Stimulated activated naive CD8-positive, alpha-beta T cell treated with anti-CD3 and anti-CD28 coated beads, Interleukin-15, amount 100 ng/mL, for 72 hours (primary cell): ENCODE results near the gene KCNC2.

Experiments
- ATAC-seq: fragments of 150-1000 bp; cut with Tn5 transposase; 2 replicates; pipeline ENCODE4 v1.10.0; 2021; ENCODE audit warnings: mild to moderate bottlenecking, moderate library complexity
- DNase-seq, 2 donors: peaks; one replicate each; pipeline ENCODE4 v3.0.0; 2021 to 2022
- H3K27ac Mint-ChIP-seq, 2 donors: one replicate each; pipeline ENCODE4 v1.8.0; 2022; ENCODE audit warnings: mild to moderate bottlenecking in 2 of 2, mixed read lengths in 2 of 2, moderate library complexity in 2 of 2
- H3K27me3 Mint-ChIP-seq: one replicate; pipeline ENCODE4 v1.8.0; 2022; ENCODE audit warnings: mixed read lengths
- H3K4me1 Mint-ChIP-seq: one replicate; pipeline ENCODE4 v1.8.0; 2022; ENCODE audit warnings: mild to moderate bottlenecking, mixed read lengths
- H3K4me3 Mint-ChIP-seq, 2 donors: one replicate each; pipeline ENCODE4 v1.8.0; 2022; ENCODE audit warnings: mild to moderate bottlenecking in 2 of 2, mixed read lengths in 2 of 2, moderate library complexity in 1 of 2
- H3K9me3 Mint-ChIP-seq, 2 donors: one replicate each; pipeline ENCODE4 v1.8.0; 2022; ENCODE audit warnings: mixed read lengths in 2 of 2

KCNC2 gene

GRCh38 chr12:75120311-75120711 is 89.3 kb downstream of the KCNC2 start:
- no peaks in the 10 kb centered on the region for H3K27me3 Mint-ChIP-seq
- no peak for DNase-seq
- no peaks in the 10 kb centered on the region for H3K4me1 Mint-ChIP-seq
- no peak overlapping the region for H3K4me3 Mint-ChIP-seq
- H3K9me3 Mint-ChIP-seq: peaks cover 0 to under 1% of the 10 kb centered on the region in 2 donors
- no peak overlapping the region for H3K27ac Mint-ChIP-seq
- no peak for ATAC-seq

- DNase-seq (no peak), ATAC-seq (no peak)
- Mint-ChIP-seq H3K27ac (no peak overlapping the region), H3K4me3 (no peak overlapping the region), H3K27me3 (no peaks in the 10 kb centered on the region), H3K9me3 (peaks cover 0 to 4% of the 10 kb centered on the region in 2 donors), H3K4me1 (no peaks in the 10 kb centered on the region)
Measured at GRCh38 chr12:75116646-75117198, 92.9 kb downstream of the KCNC2 start.

DNA sequence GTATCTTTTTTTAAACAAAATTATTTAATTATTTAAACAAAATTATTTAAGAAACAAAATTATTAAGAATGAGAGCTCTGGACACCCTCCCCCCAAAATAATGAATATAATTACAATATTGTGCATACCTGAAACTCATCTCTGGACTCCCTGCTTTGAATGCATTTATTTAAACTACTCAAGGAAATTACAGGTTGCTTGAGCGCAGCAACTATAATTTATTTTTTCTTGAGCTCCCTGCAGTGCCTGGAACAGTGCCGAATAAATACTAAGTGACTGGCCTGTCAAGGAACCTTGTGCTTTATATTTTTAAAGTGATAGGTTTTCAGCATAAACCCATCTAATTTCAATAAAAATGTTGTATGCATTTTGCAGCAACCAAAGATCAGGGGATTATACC is 93.9 kb downstream of the KCNC2 start:
- no peak for DNase-seq
- Mint-ChIP-seq H3K27me3 (no peaks in the 10 kb centered on the region), H3K9me3 (peaks cover 0 to 4% of the 10 kb centered on the region in 2 donors), H3K27ac (no peak overlapping the region), H3K4me1 (no peaks in the 10 kb centered on the region), H3K4me3 (no peak overlapping the region)
- no peak for ATAC-seq

DNA sequence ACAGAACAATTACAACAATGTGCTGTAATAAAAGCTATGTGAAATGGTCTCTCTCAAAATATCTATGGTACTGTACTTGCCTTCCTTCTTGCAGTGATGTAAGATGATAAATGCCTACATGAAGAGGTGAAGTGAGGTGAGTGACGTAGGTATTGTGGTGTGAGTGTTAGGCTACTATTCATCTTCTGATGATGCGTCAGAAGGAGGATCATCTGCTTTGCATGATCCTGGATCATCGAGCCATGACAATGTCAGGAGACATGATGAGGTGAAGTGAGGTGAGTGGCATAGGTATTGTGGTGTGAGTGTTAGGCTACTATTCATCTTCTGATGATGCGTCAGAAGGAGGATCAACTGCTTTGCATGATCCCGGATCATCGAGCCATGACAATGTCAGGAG is 105.8 kb downstream of the KCNC2 start:
- H3K4me1 Mint-ChIP-seq: no peaks in the 10 kb centered on the region
- no peak for DNase-seq
- H3K27ac Mint-ChIP-seq: no peak overlapping the region
- H3K9me3 Mint-ChIP-seq: no peaks in the 10 kb centered on the region
- no peak overlapping the region for H3K4me3 Mint-ChIP-seq
- no peaks in the 10 kb centered on the region for H3K27me3 Mint-ChIP-seq
- no peak for ATAC-seq

DNA sequence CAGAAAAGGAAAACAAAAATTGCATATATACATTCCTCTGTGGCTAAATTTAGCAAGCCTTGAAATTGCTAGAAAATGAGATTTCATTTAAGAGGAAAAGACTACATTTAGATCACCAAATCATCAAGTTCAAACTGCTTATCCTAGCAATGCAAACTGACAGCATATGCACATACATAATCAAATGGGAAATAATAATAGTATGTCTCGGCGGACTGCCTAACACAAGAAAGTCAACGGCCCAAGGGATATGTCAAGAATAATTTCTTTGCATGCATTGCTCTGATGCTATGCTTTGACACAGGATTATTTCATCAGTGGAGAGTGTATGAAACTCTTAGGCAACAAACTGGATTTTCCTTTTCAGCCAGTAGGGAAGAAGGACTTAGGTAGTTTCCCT is 107.9 kb downstream of the KCNC2 start:
- no peak overlapping the region for H3K27ac Mint-ChIP-seq
- ATAC-seq (no peak), DNase-seq (no peak)
- H3K9me3 Mint-ChIP-seq: no peaks in the 10 kb centered on the region
- no peaks in the 10 kb centered on the region for H3K27me3 Mint-ChIP-seq
- H3K4me1 Mint-ChIP-seq: no peaks in the 10 kb centered on the region
- H3K4me3 Mint-ChIP-seq: no peak overlapping the region

DNA sequence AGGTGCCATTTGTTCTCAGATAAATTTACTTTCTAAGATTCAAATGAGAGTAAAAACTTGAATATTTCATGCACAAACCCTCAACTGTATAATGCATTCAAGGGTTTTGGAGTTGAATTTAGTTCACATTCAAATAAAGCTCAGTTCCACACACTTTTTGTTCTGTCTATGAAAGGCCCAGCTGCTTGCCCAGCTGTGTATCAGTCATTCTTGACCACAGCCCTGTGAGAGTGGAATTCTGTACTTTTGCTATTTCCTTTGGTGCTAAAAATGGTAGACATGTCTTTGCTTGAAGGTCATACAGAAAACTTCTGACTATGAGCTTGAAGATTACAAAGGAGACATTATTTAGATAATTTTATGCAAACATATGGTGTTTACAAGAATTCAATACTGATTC is 110.4 kb downstream of the KCNC2 start:
- Mint-ChIP-seq H3K9me3 (no peaks in the 10 kb centered on the region), H3K27me3 (peaks cover 9% of the 10 kb centered on the region), H3K4me1 (no peaks in the 10 kb centered on the region), H3K4me3 (no peak overlapping the region), H3K27ac (no peak overlapping the region)
- ATAC-seq (no peak), DNase-seq (no peak)

- Mint-ChIP-seq H3K4me1 (no peaks in the 10 kb centered on the region), H3K27me3 (peaks cover 9% of the 10 kb centered on the region), H3K9me3 (no peaks in the 10 kb centered on the region), H3K4me3 (no peak overlapping the region), H3K27ac (no peak overlapping the region)
- DNase-seq (no peak), ATAC-seq (peak; percentile 56)
Measured at GRCh38 chr12:75097003-75097402, 112.6 kb downstream of the KCNC2 start.

GRCh38 chr12:75087654-75088053 is 122.0 kb downstream of the KCNC2 start:
- H3K4me1 Mint-ChIP-seq: no peaks in the 10 kb centered on the region
- ATAC-seq (no peak), DNase-seq (no peak)
- H3K9me3 Mint-ChIP-seq: peaks cover 0 to 4% of the 10 kb centered on the region in 2 donors
- H3K4me3 Mint-ChIP-seq: no peak overlapping the region
- no peak overlapping the region for H3K27ac Mint-ChIP-seq
- H3K27me3 Mint-ChIP-seq: no peaks in the 10 kb centered on the region

DNA sequence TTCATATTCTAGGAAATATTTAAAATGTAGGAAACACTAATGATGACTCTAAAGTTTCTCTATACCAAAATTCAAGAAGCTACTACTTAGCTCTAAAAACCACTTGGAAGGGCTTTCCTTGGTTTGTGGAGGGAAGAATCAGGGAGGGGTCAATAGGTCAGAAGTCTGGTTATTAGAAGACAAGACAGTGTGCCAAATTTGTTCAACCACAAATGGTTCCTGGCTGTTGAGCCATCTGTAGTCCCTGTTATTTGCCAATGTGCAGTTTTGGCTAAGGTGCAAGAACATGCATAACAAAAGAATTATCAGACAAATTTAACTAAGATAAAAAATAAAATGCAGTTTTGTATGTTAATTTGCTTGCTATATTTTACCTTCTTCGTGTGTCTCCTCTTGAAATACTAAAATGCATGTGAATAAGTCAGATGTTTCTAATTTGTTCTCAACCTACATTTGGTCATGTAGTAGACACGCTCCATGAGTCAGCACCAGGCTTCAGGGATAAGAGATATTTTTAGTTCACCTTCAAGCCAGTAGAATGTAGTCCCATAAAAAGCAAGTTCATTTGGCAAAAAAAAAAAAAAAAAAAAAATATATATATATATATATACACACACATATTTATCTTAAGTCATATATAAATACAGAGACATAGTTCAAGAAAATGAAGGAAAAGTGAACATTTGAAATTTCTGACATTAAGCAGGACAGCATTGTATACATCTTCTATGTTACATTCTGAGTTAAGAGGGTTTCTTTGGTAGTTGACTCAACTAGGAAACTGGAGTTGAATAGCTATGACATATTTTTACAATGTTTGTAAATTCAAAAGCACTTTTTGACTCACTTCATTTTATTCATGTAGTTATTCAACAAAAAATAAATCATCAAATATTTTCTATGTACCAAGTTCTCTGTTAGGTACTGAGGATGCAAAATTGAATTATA is 123.3 kb downstream of the KCNC2 start:
- Mint-ChIP-seq H3K4me1 (no peaks in the 10 kb centered on the region), H3K4me3 (no peak overlapping the region), H3K27me3 (no peaks in the 10 kb centered on the region), H3K27ac (no peak overlapping the region), H3K9me3 (peaks cover 0 to 4% of the 10 kb centered on the region in 2 donors)
- DNase-seq (no peak), ATAC-seq (no peak)

GRCh38 chr12:75081305-75081704 is 128.3 kb downstream of the KCNC2 start:
- peaks cover 0 to 4% of the 10 kb centered on the region in 2 donors for H3K9me3 Mint-ChIP-seq
- no peaks in the 10 kb centered on the region for H3K4me1 Mint-ChIP-seq
- DNase-seq: no peak
- no peak for ATAC-seq
- no peak overlapping the region for H3K4me3 Mint-ChIP-seq
- H3K27me3 Mint-ChIP-seq: no peaks in the 10 kb centered on the region
- H3K27ac Mint-ChIP-seq: no peak overlapping the region

DNA sequence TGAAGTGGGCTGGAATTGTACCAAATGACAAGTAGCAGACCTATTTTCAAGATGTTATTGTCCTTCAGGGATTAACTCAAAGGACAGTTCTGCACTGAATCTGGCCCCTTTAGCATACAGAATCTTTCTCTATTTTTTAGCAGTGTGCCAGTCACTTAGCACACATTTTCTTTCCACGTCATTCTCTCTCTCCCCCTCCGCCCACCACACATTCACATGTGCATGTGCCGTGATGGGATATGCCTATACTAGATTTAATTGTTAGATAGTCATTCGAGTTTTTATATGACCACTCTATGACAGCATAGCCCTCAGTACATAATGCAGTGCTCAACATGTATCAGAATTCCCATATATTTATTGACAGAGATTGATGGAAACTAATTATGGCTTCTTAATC is 129.1 kb downstream of the KCNC2 start:
- ATAC-seq: no peak
- Mint-ChIP-seq H3K4me3 (no peak overlapping the region), H3K27ac (no peak overlapping the region)

GRCh38 chr12:75065482-75065881 is 144.2 kb downstream of the KCNC2 start:
- no peaks in the 10 kb centered on the region for H3K4me1 Mint-ChIP-seq
- ATAC-seq (no peak), DNase-seq (no peak)
- H3K9me3 Mint-ChIP-seq: no peaks in the 10 kb centered on the region
- no peak overlapping the region for H3K27ac Mint-ChIP-seq
- H3K27me3 Mint-ChIP-seq: no peaks in the 10 kb centered on the region
- no peak overlapping the region for H3K4me3 Mint-ChIP-seq

More for the DNA sequence above, 129.1 kb downstream of the KCNC2 start:
- H3K9me3 Mint-ChIP-seq: peaks cover 0 to 4% of the 10 kb centered on the region in 2 donors
- no peaks in the 10 kb centered on the region for H3K27me3 Mint-ChIP-seq
- no peaks in the 10 kb centered on the region for H3K4me1 Mint-ChIP-seq
- no peak for DNase-seq

DNA sequence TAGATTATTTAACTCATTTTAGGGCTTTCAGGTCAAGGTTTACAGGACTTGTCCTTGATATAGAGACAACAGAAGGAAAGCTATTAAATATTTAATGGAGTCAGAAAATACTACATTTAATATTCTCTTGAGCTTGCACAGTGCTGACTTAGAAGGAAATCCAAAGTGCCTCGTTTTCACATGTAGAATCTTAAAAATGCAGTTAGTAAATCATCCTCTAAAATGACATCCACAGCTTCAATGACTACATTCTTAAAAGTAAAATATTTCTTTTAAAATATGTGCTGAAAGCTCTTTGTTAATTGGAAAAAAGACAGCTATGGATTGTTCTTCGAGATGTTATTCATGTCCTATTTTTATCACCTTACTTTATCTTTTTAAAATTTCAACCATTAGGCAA is 146.9 kb downstream of the KCNC2 start:
- Mint-ChIP-seq H3K27me3 (no peaks in the 10 kb centered on the region), H3K4me1 (no peaks in the 10 kb centered on the region), H3K27ac (no peak overlapping the region), H3K4me3 (no peak overlapping the region), H3K9me3 (no peaks in the 10 kb centered on the region)
- ATAC-seq (no peak), DNase-seq (no peak)

DNA sequence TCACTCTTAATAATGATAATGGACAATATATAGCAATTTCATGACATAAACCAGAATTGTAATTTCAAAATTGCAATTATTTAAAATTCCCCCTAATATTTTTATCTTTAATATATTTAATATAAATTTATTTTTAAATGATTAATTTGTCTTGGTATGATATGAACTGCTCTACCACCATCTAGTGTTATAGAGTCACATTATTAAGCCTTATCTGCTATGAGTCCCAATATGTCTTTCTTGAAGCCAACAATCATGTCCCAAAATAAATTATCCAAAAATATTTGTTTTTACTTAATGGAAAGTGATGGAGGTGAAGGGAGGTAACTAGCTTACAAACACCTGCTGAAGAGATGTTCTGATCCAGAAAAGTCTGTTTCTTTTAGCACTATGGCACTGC is 151.4 kb downstream of the KCNC2 start:
- ATAC-seq: no peak
- Mint-ChIP-seq H3K9me3 (no peaks in the 10 kb centered on the region), H3K27me3 (peaks cover 8% of the 10 kb centered on the region), H3K4me3 (no peak overlapping the region), H3K27ac (no peak overlapping the region), H3K4me1 (no peaks in the 10 kb centered on the region)
- no peak for DNase-seq

DNA sequence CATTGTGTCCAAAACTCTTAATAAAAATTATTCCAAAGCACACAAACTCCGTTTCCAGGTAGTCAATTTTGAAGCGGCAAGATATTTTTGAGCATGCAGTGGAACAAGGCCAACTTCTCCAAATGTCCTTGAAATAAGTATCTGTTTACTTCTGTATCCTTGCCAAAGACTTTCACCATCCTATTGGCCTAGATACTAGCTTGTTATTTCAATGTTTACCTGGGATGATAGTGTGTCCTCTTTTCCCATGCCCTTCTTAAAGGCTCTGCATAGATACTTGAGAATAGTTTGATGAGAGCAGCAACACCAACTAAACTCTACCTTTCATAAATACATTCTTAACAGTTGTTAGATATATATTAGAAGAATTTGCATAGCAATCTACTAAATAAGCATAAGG is 160.9 kb downstream of the KCNC2 start:
- H3K27me3 Mint-ChIP-seq: no peaks in the 10 kb centered on the region
- H3K4me3 Mint-ChIP-seq: no peak overlapping the region
- DNase-seq (no peak), ATAC-seq (no peak)
- no peaks in the 10 kb centered on the region for H3K9me3 Mint-ChIP-seq
- no peaks in the 10 kb centered on the region for H3K4me1 Mint-ChIP-seq
- no peak overlapping the region for H3K27ac Mint-ChIP-seq

- H3K27ac Mint-ChIP-seq: no peak overlapping the region
- H3K4me1 Mint-ChIP-seq: no peaks in the 10 kb centered on the region
- ATAC-seq (no peak), DNase-seq (no peak)
- no peaks in the 10 kb centered on the region for H3K27me3 Mint-ChIP-seq
- H3K4me3 Mint-ChIP-seq: no peak overlapping the region
- H3K9me3 Mint-ChIP-seq: no peaks in the 10 kb centered on the region
Measured at GRCh38 chr12:75047885-75048525, 161.6 kb downstream of the KCNC2 start.
